NCI-H748 (cell line): ENCODE measurements around the gene GOLGA5.

Experiments
- DNase-seq: peaks from one replicate; lab custom pipeline; 2025; ENCODE audit not compliant: unreplicated experiment; lab: John Stamatoyannopoulos, UW

Gene GOLGA5

DNA sequence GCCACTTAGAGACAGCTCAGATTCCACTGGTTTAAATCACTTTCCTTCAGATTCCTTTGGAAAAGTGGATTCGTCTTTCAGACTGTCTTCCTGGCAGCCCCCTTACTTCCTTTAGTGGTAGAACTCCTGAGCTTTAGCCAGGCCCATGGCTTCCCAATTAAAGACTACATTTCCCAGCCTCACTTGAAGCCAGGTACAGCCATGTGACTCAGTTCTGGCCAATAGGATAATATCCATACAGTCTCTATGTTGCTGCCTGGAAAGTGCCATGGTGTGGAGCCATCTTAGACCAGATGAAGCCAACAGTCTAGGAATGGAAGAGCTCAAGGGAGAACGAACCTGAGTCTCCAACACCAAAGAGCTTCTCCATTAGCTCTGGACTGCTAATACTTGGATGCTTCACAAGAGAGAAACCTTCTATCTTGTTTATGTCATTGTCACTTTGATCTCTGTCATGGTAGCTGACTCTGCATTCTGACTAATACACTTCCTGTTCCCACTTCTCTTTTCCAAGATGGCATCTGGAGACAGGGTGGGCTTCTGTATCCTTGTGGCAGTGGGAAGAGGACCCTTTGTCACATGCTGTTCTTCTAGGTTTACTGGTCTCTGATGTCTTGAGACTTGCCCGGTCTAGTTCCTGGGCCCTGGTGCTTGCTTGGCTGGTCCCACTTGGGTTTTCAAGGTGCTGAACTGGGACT lies 15.1 kb upstream of the GOLGA5 start:
- peak; percentile 32 for DNase-seq

- DNase-seq, result no peak
Measured at GRCh38 chr14:92780444-92781232, 13.5 kb upstream of the GOLGA5 start.

GRCh38 chr14:92781350-92781749 lies 12.8 kb upstream of the GOLGA5 start:
- DNase-seq, result no peak

DNA sequence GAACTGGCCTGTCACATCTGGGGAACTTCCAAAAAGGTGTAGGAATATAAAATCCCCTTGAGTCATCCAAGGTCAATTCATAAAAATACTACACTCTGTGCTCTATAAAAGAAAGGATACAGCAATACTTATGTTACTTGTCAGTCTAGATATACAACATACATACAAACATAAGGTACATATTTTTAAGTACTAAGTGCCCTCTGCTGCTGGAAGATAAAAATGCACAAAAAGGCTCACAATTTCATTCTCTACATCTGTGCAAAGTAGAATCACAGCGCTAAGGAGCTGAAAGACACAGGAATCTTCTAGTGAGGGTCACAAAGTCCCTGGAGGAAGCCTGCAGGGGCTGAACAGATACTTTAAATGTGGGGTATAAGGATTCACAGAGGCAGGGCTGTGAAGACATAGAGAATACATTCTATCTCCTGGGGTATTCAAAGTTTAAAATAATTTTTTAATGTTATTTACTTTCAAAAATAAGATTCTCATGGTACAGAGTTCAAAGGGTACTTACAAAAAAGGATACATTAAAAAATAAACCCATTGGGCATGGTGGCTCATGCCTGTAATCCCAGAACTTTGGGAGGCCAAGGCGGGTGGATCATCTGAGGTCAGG lies 10.2 kb upstream of the GOLGA5 start:
- DNase-seq, result peak; percentile 83

DNA sequence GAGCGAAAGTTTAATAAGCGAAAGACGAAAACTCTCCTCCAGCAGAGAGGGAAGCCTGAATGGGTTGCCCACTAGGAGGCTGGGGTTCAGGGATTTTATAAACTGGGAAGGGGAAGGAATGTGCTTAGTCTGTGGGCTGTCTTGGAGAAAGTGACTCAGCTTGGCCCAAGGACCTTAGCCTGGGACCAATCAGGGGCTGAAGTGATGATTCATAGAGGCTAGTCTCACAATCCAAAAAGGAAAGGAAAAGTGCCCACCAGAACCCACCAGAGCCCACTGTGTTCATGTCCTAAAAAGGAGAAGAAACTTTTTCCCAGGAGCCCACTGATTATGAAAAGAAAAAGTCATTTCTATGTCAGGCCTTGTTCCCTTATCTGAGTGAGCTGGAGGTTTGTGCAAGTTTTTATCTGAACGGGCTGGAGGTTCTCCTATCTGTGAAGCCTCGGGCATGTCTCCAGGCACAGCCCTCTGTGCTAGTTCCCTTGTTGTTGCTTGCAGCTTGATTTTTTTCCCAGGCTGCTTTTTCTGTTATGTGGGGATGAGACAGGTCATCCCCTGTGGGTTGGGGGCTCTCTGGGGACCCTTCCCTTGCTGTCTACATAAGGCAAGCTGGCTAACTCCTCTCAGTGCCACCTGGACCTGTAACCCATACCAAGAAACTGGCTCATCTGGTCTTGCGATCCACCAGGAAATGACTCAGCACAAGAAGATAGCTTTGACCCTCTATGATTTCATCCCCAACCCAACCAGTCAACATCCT lies 8.3 kb upstream of the GOLGA5 start:
- DNase-seq, result no peak

- DNase-seq, result no peak
Measured at GRCh38 chr14:92786427-92786756, 7.7 kb upstream of the GOLGA5 start.

DNA sequence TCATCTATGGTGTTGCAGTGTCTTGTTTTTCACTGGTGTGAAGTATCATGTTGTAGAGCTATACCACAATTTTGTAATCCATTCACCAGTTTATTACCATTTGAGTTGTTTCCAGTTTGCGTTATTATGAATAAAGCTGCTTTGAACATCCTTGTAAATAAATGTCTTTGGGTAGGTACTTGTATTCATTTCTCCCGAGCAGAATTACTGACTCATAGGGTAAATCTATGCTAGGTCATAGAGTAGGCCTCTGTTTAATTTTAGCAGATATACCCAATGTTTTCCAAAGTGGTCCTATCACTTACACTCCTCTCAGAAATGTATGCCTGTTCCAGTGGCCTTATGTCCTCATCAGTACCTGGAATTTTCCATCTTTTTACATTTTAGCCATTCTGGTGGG lies 6.6 kb upstream of the GOLGA5 start:
- DNase-seq, result no peak

GRCh38 chr14:92789457-92790089 lies 4.5 kb upstream of the GOLGA5 start:
- DNase-seq, result no peak

- peak; percentile 45 for DNase-seq
Measured at GRCh38 chr14:92792885-92793284, 1.2 kb upstream of the GOLGA5 start.

DNA sequence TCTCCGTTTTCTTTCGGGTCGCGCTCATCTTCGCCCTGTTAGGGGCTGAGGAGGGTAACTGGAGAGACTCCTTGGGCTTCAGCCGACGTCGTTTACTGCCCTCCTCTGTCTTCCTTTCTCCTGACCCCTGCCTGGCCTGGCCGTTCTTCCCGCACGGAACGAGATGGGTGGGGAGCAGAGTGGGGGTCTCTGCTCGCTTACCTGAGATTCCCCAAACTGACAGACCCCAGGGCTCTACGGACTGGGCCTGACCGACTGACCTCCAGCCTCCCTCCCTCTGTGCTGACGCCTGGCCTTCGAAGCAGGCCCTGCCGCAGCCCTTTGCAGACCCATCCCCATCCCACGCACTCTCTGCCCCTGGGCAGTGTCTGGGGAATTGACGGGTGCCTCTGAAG lies 439 bp downstream of the GOLGA5 start:
- peak; percentile 55 for DNase-seq

- DNase-seq, result no peak
Measured at GRCh38 chr14:92794961-92795360, 856 bp downstream of the GOLGA5 start.

DNA sequence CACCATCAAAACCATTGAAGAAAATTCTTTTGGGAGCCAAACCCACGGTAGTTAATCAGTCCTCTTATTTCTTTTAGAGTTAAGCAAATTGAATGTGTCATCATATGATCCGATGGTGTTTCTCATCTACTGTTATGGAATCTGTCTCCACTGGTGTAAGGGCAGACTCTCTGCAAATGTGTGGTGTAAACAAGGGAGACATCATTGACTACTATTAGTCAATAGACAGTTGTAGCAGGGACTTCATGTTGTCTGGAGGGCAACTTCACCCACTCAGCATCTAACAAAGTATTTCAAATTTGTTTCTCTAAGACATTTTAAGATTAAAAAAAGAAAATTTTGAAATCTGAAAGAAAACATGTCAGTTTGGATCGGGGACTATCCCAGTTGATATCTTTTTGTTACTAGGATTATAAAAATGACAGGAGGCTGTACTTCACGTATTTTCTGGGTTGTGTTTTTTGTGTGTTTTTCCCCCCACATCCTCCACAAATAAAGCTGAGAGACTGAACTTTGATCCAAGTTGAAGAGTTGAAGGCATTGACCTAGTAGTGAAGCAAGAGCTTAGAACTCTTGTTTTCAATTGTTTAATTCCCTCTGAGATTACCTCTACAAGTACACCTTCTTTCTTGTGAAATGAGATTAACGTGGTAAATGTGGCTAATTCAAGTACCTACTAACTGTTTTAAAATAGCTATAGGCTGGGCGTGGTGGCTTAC lies 4.0 kb downstream of the GOLGA5 start:
- DNase-seq, result no peak

- DNase-seq, result no peak
Measured at GRCh38 chr14:92798811-92799210, 4.7 kb downstream of the GOLGA5 start.

GRCh38 chr14:92800012-92800411 lies 5.9 kb downstream of the GOLGA5 start:
- no peak for DNase-seq

- no peak for DNase-seq
Measured at GRCh38 chr14:92800525-92800924, 6.4 kb downstream of the GOLGA5 start.

GRCh38 chr14:92801917-92802316 lies 7.8 kb downstream of the GOLGA5 start:
- no peak for DNase-seq

DNA sequence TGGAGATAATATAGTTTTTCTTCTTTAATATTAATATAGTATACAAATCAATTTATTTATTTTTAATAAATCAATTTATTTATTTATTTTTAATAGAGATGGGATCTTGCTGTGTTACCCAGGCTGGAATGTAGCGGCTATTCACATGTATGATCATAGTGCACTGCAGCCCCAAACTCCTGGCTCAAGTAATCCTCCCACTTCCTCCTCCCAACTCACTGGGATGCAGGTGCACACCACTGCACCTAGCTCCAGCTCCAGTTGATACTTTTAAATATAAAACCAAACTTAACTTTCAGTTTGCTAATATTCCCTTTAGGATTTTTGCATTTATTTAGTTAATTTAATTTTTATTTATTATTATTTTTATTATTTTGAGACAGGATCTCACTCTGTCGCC lies 8.6 kb downstream of the GOLGA5 start:
- DNase-seq, result no peak

GRCh38 chr14:92813201-92813600 lies 19.1 kb downstream of the GOLGA5 start:
- DNase-seq, result no peak

DNA sequence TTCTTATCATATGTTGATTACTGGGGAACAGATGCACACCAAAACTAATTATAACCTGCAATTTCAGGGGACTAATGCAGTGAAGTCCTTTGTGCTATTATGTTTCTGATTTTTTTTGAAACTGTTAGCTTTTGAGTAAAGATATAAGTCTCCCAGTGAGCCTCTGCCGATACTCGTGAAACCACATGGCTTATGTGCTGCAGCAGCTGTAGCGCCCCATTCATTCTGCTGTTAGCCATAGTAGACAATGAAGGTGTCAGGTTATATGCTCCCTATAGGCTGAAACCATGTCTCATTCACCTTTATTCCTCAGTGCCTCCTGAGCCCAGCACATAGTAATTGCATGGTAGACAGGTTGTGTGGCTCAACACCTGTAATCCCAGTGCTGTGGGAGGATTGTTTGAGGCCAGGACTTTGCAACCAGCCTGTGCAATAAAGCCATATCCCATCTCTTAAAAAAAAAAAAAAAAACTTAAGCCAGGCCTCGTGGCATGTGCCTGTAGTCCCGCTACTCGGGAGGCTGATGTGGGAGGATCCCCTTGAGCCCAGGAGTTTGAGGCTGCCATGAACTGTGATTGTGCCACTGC lies 25.0 kb downstream of the GOLGA5 start:
- peak; percentile 23 for DNase-seq
